ENCODE data around the gene GALNTL6. TPM values are rescaled to one million over a fixed set of nuclear protein-coding genes. Genes with fewer than 3 reads are reported as not detected.
"Not testable (repeated sequence)": the region's sequence is repeated elsewhere in the genome, so short reads cannot be mapped to it uniquely, and the experiment has no call there.

The GALNTL6 gene
- total and polyA plus RNA-seq, 2 donors (not counting 3 experiments of a cell fraction or from before 2014, with no cell fraction given) = not detected

DNA sequence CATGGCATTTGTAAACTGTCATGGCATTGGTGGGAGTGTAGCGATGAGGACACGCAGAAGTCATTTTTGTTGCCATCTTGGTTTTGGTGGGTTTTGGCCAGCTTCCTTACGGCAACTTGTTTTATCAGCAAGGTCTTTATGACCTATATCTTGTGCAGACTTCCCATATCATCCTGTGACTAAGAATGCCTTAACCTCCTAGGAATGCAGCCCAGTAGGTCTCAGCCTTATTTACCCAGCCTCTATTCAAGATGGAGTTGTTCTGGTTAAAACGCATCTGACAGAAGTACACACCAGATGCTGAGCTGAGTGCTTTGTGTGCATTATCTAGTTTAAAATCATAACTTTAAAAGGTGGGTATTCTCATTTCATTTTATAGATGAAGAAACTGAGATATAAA lies 1086.7 kb downstream of the GALNTL6 start:
- no TSS peak for BruUV-seq (replicated peaks)
- no peak for TF ChIP-seq POLR2AphosphoS5 (IDR thresholded peaks at IDR 0.05; ENCODE audit: insufficient read depth, low read depth, low read length)
- no peaks in the 10 kb centered on the region for H3K36me3 ChIP-seq (ENCODE audit: control insufficient read depth in 2 of 2, extremely low read depth in 1 of 2, insufficient read depth in 2 of 2, low read length in 2 of 2)
- no peak overlapping the region for H3K4me3 ChIP-seq (replicated peaks in 1 of 3; ENCODE audit: insufficient read depth in 1 of 3, low read depth in 1 of 3, low read length in 3 of 3)
- no peaks in the 10 kb centered on the region for H3K9me3 ChIP-seq (replicated peaks; ENCODE audit: control insufficient read depth, insufficient read depth, low read length)
- CTCF ChIA-PET = no interaction called here
- no peaks in the 10 kb centered on the region for H4K20me1 ChIP-seq (replicated peaks; ENCODE audit: control insufficient read depth, extremely low read depth, insufficient read depth, low read length)
- intact Hi-C loops (cut with micrococcal nuclease) (no loop called here), dilution Hi-C loops (cut with MboI; ENCODE audit: extremely low pct_ligation_motif_present, low sequenced_read_pairs) (no loop called here)
- no peak overlapping the region for H3K4me2 ChIP-seq (ENCODE audit: insufficient read depth, low read length)
- H3K79me2 ChIP-seq (ENCODE audit: control insufficient read depth, insufficient read depth, low read length) = no peaks in the 10 kb centered on the region
- H3K9ac ChIP-seq (replicated peaks; ENCODE audit: extremely low read depth, insufficient read depth, low read length) = no peak overlapping the region
- no peaks in the 10 kb centered on the region for H3K4me1 ChIP-seq (ENCODE audit: control insufficient read depth, extremely low read depth, insufficient read depth, low read length)
- no peak overlapping the region for H3K27ac ChIP-seq (ENCODE audit: insufficient read depth, low read depth, low read length)
- no peaks in the 10 kb centered on the region for H3K9me1 ChIP-seq (replicated peaks; ENCODE audit: control insufficient read depth, extremely low read depth, insufficient read depth, low read length)
- H3K27me3 ChIP-seq (ENCODE audit: control insufficient read depth in 2 of 2, insufficient read depth in 2 of 2, low read length in 2 of 2) = no peaks in the 10 kb centered on the region
- DNase-seq (ENCODE audit: low read depth, low spot score) = no peak
- no peak overlapping the region for H2AFZ ChIP-seq (ENCODE audit: low read depth, low read length)
- POLR2A ChIA-PET = no interaction called here
- FAIRE-seq = no peak

DNA sequence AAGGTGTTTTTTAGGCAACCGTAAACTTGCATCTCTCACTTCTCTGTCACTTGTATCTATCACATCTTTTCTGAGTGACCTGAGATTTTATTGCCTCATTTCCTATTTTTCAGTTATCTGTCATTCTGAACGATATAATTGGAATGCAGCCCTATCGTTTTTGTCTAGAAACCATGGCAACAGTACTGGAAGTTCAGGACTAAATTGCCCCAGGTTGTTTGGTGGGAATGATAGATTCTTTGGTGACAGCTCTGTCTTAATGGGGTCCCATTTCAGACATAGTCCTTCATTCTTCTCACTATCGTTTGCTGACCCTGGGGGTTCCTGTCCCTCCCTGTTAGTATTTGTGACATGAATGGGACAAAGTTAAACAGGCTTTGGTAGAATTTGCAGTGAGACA lies 1087.7 kb downstream of the GALNTL6 start:
- BruUV-seq (replicated peaks) = no TSS peak
- no peak for FAIRE-seq
- H2AFZ ChIP-seq (ENCODE audit: low read depth, low read length) = no peak overlapping the region
- H3K27me3 ChIP-seq (ENCODE audit: control insufficient read depth in 2 of 2, insufficient read depth in 2 of 2, low read length in 2 of 2) = no peaks in the 10 kb centered on the region
- no peaks in the 10 kb centered on the region for H4K20me1 ChIP-seq (replicated peaks; ENCODE audit: control insufficient read depth, extremely low read depth, insufficient read depth, low read length)
- H3K9ac ChIP-seq (replicated peaks; ENCODE audit: extremely low read depth, insufficient read depth, low read length) = no peak overlapping the region
- ChIA-PET CTCF (no interaction called here), POLR2A (no interaction called here)
- no peaks in the 10 kb centered on the region for H3K9me1 ChIP-seq (replicated peaks; ENCODE audit: control insufficient read depth, extremely low read depth, insufficient read depth, low read length)
- no peak overlapping the region for H3K4me2 ChIP-seq (ENCODE audit: insufficient read depth, low read length)
- dilution Hi-C loops (cut with MboI; ENCODE audit: extremely low pct_ligation_motif_present, low sequenced_read_pairs) = no loop called here
- no peak overlapping the region for H3K4me3 ChIP-seq (replicated peaks in 1 of 3; ENCODE audit: insufficient read depth in 1 of 3, low read depth in 1 of 3, low read length in 3 of 3)
- intact Hi-C loops (cut with micrococcal nuclease) = no loop called here
- TF ChIP-seq MYC (IDR thresholded peaks at IDR 0.05; ENCODE audit: low read depth, low read length) (no peak), POLR2AphosphoS5 (IDR thresholded peaks at IDR 0.05; ENCODE audit: insufficient read depth, low read depth, low read length) (no peak), POLR2A (IDR thresholded peaks at IDR 0.05; ENCODE audit: low read depth, low read length) (no peak), GATA2 (IDR thresholded peaks at IDR 0.05; ENCODE audit: insufficient read depth, insufficient read length, low read depth, low read length) (no peak), EZH2 (IDR thresholded peaks at IDR 0.05; ENCODE audit: borderline replicate concordance, low read depth, low read length, severe bottlenecking) (no peak), JUN (IDR thresholded peaks at IDR 0.05; ENCODE audit: borderline replicate concordance, insufficient read depth, insufficient read length, low read depth) (no peak), FOS (IDR thresholded peaks at IDR 0.05; ENCODE audit: borderline replicate concordance, insufficient read depth, low read length) (no peak)
- TF ChIP-seq, protein P1, sequence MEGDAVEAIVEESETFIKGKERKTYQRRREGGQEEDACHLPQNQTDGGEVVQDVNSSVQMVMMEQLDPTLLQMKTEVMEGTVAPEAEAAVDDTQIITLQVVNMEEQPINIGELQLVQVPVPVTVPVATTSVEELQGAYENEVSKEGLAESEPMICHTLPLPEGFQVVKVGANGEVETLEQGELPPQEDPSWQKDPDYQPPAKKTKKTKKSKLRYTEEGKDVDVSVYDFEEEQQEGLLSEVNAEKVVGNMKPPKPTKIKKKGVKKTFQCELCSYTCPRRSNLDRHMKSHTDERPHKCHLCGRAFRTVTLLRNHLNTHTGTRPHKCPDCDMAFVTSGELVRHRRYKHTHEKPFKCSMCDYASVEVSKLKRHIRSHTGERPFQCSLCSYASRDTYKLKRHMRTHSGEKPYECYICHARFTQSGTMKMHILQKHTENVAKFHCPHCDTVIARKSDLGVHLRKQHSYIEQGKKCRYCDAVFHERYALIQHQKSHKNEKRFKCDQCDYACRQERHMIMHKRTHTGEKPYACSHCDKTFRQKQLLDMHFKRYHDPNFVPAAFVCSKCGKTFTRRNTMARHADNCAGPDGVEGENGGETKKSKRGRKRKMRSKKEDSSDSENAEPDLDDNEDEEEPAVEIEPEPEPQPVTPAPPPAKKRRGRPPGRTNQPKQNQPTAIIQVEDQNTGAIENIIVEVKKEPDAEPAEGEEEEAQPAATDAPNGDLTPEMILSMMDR (IDR thresholded peaks at IDR 0.05; ENCODE audit: extremely low read depth in 1 of 2, insufficient read depth in 1 of 2, low read depth in 1 of 2, low read length in 2 of 2) = no peak
- TF ChIP-seq, protein P2, sequence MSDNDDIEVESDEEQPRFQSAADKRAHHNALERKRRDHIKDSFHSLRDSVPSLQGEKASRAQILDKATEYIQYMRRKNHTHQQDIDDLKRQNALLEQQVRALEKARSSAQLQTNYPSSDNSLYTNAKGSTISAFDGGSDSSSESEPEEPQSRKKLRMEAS (IDR thresholded peaks at IDR 0.05; ENCODE audit: insufficient read depth, insufficient read length) = no peak
- H3K4me1 ChIP-seq (ENCODE audit: control insufficient read depth, extremely low read depth, insufficient read depth, low read length) = no peaks in the 10 kb centered on the region
- H3K36me3 ChIP-seq (ENCODE audit: control insufficient read depth in 2 of 2, extremely low read depth in 1 of 2, insufficient read depth in 2 of 2, low read length in 2 of 2) = no peaks in the 10 kb centered on the region
- H3K9me3 ChIP-seq (replicated peaks; ENCODE audit: control insufficient read depth, insufficient read depth, low read length) = no peaks in the 10 kb centered on the region
- DNase-seq (ENCODE audit: low read depth, low spot score) = no peak
- H3K79me2 ChIP-seq (ENCODE audit: control insufficient read depth, insufficient read depth, low read length) = no peaks in the 10 kb centered on the region
- no peak overlapping the region for H3K27ac ChIP-seq (ENCODE audit: insufficient read depth, low read depth, low read length)

DNA sequence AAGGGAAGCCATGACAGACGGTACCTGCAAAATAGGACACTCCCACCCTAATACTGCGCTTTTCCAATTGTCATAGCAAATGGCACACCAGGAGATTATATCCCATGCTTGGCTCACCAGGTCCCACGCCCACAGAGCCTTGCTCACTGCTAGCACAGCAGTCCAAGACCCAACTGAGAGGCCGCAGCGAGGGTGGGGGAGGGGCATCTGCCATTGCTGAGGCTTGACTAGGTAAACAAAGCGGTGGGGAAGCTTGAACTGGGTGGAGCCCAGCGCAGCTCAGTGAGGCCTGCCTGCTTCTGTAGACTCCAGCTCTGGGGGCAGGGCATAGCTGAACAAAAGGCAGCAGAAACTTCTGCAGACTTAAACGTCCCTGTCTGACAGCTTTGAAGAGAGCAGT lies 1099.3 kb downstream of the GALNTL6 start:
- BruUV-seq (replicated peaks); H3K4me1 ChIP-seq (ENCODE audit: control insufficient read depth, extremely low read depth, insufficient read depth, low read length); H3K27ac ChIP-seq (ENCODE audit: insufficient read depth, low read depth, low read length); dilution Hi-C loops (cut with MboI; ENCODE audit: extremely low pct_ligation_motif_present, low sequenced_read_pairs); intact Hi-C loops (cut with micrococcal nuclease); H3K9ac ChIP-seq (replicated peaks; ENCODE audit: extremely low read depth, insufficient read depth, low read length); H4K20me1 ChIP-seq (replicated peaks; ENCODE audit: control insufficient read depth, extremely low read depth, insufficient read depth, low read length); H3K9me1 ChIP-seq (replicated peaks; ENCODE audit: control insufficient read depth, extremely low read depth, insufficient read depth, low read length); POLR2A ChIA-PET; H3K79me2 ChIP-seq (ENCODE audit: control insufficient read depth, insufficient read depth, low read length); H3K27me3 ChIP-seq (ENCODE audit: control insufficient read depth in 2 of 2, insufficient read depth in 2 of 2, low read length in 2 of 2); H3K4me2 ChIP-seq (ENCODE audit: insufficient read depth, low read length); DNase-seq (ENCODE audit: low read depth, low spot score); FAIRE-seq; H3K9me3 ChIP-seq (replicated peaks; ENCODE audit: control insufficient read depth, insufficient read depth, low read length); H3K36me3 ChIP-seq (ENCODE audit: control insufficient read depth in 2 of 2, extremely low read depth in 1 of 2, insufficient read depth in 2 of 2, low read length in 2 of 2); H3K4me3 ChIP-seq (replicated peaks in 1 of 3; ENCODE audit: insufficient read depth in 1 of 3, low read depth in 1 of 3, low read length in 3 of 3); H2AFZ ChIP-seq (ENCODE audit: low read depth, low read length); CTCF ChIA-PET: not testable (repeated sequence)

All from endothelial cell of umbilical vein (primary cell).